GM10248 (cell line): ENCODE measurements around the gene BLTP2.

Experiments
- CTCF ChIA-PET: fragments of 300-600 bp; sonication (Branson Sonifier 250); formaldehyde crosslinking; extraction: SDS; loops from one replicate; lab custom pipeline; 2021; ENCODE audit warnings: antibody characterized with exemption; lab: Yijun Ruan, JAX
- POLR2A ChIA-PET: fragments of 350-650 bp; sonication (Branson Sonifier 250); formaldehyde crosslinking; extraction: SDS; loops from one replicate; lab custom pipeline; 2020; ENCODE audit warnings: antibody characterized with exemption; lab: Yijun Ruan, JAX
- DNase-seq: peaks from one replicate; pipeline ENCODE4 v3.0.0; 2012; ENCODE audit errors: extremely low spot score
- TF ChIP-seq, protein P1 (sequence below): IDR thresholded peaks from 2 replicates; pipeline ENCODE4 v1.5.1; 2012; ENCODE audit warnings: mild to moderate bottlenecking, low read depth; ENCODE audit errors: extremely low read depth, missing control alignments, control extremely low read depth

Gene BLTP2

DNA sequence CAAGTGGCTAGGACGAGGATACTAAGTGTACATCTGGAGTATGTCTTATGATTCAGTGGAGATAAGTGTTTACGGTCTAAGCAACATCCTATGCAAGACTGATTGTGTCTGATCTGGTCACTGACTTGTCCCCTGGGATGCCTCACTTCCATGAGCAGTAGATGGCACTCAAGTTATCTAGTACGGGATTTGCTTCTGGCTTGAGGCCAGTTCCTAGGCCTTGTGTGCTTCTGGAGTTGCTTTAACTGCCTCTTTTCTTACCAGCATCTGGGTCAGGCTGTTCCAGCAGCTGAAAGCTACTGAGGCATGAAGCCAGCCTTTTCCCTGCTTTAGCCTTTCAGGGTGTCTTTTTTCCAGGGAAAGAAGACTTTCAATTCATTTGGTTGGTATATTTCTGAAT is 40.0 kb upstream of the BLTP2 start:
- ChIA-PET CTCF (no interaction called here), POLR2A (no interaction called here)
- TF ChIP-seq, protein P1, sequence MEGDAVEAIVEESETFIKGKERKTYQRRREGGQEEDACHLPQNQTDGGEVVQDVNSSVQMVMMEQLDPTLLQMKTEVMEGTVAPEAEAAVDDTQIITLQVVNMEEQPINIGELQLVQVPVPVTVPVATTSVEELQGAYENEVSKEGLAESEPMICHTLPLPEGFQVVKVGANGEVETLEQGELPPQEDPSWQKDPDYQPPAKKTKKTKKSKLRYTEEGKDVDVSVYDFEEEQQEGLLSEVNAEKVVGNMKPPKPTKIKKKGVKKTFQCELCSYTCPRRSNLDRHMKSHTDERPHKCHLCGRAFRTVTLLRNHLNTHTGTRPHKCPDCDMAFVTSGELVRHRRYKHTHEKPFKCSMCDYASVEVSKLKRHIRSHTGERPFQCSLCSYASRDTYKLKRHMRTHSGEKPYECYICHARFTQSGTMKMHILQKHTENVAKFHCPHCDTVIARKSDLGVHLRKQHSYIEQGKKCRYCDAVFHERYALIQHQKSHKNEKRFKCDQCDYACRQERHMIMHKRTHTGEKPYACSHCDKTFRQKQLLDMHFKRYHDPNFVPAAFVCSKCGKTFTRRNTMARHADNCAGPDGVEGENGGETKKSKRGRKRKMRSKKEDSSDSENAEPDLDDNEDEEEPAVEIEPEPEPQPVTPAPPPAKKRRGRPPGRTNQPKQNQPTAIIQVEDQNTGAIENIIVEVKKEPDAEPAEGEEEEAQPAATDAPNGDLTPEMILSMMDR = no peak
- no peak for DNase-seq

DNA sequence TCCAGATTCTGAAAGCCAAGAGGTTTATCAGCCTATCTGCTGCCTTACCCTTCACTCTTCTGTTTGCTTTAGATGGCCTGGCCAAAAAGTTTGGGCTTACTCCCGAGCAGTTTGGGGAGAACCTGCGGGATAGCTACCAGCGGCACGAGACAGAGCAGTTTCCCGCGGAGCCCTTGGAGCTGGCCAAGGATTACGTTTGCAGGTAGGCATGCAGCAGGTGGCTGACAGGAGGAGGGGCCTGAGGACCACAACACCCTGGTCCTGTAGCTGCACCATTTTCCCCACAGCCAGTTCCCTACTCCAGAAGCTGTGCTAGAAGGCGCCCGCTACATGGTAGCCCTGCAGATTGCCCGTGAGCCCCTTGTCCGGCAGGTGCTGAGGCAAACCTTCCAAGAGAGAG is 37.7 kb upstream of the BLTP2 start:
- TF ChIP-seq, protein P1 = no peak
- POLR2A ChIA-PET = interaction anchor here (0.8 kb wide), 1 partner anchor 44 kb away, joined by 3 read pairs; the partner anchor contains the start of gene TLCD1
- CTCF ChIA-PET = no interaction called here
- DNase-seq = no peak

DNA sequence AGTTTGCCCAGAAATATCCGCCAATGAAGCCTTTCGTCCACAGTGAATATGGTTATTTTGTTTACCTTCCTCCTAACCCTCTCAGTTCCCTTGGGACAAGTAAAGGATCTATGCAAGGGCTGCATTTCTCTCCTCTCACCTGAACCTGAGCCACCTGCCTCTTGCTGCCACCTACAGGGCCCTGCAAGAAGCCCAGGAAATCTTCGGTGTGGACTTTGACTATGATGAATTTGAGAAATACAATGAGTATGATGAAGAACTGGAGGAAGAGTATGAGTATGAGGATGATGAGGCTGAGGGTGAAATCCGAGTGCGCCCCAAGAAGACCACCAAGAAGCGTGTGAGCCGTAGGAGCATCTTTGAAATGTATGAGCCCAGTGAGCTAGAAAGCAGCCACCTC is 31.0 kb upstream of the BLTP2 start:
- ChIA-PET CTCF (interaction anchor here (1.2 to 3.0 kb wide), 8 partner anchors 10 to 441 kb away, joined by 3 to 16 read pairs (median 5); partner anchors contain the start of genes SDF2 and SUPT6H), POLR2A (interaction anchor here (0.9 kb wide), 1 partner anchor 12 kb away, joined by 4 read pairs; no protein-coding TSS in a partner anchor)
- no peak for DNase-seq
- TF ChIP-seq, protein P1 = peak; percentile 49

DNA sequence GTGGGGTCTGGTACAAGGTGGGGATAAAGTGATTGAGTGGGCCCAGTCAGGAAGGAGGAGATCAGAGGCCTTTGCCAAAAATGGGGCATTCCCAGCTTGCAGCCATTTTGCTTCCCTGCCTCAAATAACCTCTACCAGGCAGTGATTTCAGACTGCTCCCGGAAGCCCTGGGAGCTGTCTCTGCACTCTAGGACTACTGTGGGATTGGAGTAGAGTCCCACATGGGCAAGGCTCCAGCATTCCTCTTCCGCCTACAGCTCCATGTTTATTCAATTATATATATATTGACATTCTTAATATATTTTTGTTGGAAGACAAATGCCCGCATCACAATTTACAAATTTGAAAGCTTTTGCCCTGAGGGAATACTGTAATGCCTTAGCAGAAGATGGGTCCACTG is 30.5 kb upstream of the BLTP2 start:
- TF ChIP-seq, protein P1 = no peak
- DNase-seq = no peak
- POLR2A ChIA-PET = interaction anchor here (0.6 to 0.9 kb wide), 2 partner anchors 10 to 13 kb away, joined by 3 to 4 read pairs; no protein-coding TSS in a partner anchor
- CTCF ChIA-PET = interaction anchor here (1.0 to 3.0 kb wide), 8 partner anchors 9 to 441 kb away, joined by 3 to 16 read pairs (median 4); partner anchors contain the start of genes SDF2 and SUPT6H

DNA sequence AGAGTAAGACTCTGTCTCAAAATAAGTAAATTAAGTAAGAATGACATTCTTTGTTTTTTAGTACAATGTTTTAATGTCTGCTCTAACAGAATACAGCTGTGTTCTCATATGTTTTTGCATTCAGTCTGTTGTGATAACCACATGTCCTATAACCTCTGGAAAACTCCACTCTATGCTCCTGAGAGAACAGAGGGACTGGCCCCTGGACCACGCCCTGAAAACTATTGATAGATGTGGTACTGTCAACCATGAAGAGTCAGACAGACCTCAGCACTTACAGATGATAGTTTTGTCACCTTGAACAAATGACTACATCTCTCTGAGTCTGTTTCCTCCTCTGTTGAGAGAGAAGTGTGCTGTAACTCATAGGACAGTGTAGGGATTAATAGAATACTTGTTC is 25.0 kb upstream of the BLTP2 start:
- no peak for DNase-seq
- POLR2A ChIA-PET = no interaction called here
- CTCF ChIA-PET = interaction anchor here (2.6 kb wide), 1 partner anchor 9 kb away, joined by 8 read pairs; the partner anchor contains the start of genes SDF2 and SUPT6H
- TF ChIP-seq, protein P1 = no peak

DNA sequence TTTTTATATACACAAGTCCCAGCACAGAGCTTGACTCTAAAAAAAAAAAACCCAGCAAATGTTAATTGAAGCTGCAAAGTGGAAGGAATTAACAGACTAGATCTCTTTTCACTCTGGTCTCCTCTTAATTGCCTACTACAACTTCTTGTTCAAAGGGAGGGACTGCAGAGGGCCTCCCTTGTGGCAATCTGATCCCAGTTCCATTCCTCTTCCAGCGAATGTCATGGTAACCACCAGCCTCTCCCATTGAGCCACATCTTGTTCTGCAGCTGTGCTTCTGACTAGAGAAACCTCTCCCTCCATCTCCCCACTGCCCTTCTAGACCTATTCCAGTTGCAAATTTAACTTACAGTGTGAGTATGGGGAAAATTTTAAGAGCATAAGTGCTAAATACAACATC is 22.9 kb upstream of the BLTP2 start:
- POLR2A ChIA-PET = interaction anchor here (1.0 kb wide), 1 partner anchor 10 kb away, joined by 3 read pairs; no protein-coding TSS in a partner anchor

More for the DNA sequence above, 22.9 kb upstream of the BLTP2 start:
- CTCF ChIA-PET = interaction anchor here (0.9 to 2.7 kb wide), 7 partner anchors 15 to 96 kb away, joined by 3 to 21 read pairs (median 5); partner anchors contain the start of gene BLTP2
- DNase-seq = no peak
- TF ChIP-seq, protein P1 = no peak
